Measurements from ENCODE around the gene NDUFV2.
"Not testable (repeated sequence)": the region's sequence is repeated elsewhere in the genome, so short reads cannot be mapped to it uniquely, and the experiment has no call there.

The NDUFV2 gene

GRCh38 chr18:9150121-9150520, 47.6 kb downstream of the NDUFV2 start:
- no peak for DNase-seq (ENCODE audit: low read depth in 4 of 4, low spot score in 1 of 4)

DNA sequence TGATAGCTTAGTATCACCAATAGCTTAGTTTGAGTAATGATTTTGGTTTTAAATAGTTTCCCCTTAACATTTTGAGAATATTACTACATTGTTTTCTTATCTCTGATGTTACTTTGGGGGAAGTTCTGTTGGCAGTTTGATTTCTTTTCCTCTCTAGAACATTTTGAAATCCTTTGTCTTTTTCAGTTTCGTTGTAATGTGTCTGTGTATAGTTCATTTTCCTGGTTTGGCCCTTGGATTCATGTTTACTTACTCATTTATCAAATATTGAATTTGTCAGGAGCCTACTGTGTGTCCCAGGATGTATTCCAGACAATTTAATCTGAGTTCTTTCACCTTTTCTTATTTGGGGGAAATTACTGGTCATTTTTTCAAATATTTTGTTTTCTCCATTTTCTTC, 50.8 kb downstream of the NDUFV2 start:
- DNase-seq (ENCODE audit: low read depth in 4 of 4, low spot score in 1 of 4), result no peak

DNA sequence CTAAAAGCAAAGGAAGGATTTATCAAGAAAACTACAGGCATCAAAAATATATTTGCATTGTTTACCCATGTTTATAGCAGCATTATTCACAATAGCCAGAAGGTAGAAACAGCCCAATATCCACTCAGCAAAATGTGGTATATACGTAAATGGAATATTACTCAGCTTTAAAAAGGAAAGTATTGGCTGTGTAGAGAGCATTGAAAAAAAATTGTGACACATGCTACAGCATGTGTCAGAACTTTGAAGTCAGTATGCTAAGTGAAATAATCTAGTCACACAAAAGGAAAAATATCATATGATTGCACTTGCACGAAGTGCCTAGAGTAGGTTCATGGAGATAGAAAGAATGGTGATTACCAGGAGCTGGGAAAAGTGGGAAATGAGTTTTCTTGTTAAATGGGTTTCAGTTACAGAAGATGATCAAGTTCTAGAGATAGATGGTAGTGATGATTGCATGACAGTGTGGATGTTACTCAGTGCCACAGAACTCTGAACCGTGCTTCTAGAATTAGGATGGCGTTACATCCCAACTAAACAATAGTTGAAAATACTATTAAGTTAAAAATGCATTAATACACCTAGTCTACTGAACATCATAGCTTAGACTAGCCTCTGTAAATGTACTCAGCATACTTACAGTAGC, 54.2 kb downstream of the NDUFV2 start:
- no peak for DNase-seq (ENCODE audit: low read depth in 4 of 4, low spot score in 1 of 4)

GRCh38 chr18:9157806-9158205, 55.3 kb downstream of the NDUFV2 start:
- no peak for DNase-seq (ENCODE audit: low read depth in 4 of 4, low spot score in 1 of 4)

DNA sequence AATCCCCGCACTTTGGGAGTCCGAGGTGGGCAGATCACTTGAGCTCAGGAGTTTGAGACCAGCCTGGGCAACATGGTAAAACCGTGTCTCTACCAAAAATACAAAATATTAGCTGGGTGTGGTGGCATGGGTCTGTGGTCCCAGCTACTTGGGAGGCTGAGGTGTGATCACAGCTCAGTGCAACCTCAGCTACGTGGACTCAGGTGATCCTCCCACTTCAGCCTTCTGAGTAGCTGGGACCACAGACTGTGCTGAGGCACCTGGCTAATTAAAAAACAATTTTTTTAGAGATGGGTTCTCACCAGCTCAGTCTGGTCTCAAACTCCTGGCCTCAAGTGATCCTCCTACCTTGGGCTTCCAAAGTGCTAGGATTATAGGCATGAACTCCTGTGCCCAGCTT, 57.5 kb downstream of the NDUFV2 start:
- DNase-seq (ENCODE audit: low read depth in 4 of 4, low spot score in 1 of 4), result no peak

DNA sequence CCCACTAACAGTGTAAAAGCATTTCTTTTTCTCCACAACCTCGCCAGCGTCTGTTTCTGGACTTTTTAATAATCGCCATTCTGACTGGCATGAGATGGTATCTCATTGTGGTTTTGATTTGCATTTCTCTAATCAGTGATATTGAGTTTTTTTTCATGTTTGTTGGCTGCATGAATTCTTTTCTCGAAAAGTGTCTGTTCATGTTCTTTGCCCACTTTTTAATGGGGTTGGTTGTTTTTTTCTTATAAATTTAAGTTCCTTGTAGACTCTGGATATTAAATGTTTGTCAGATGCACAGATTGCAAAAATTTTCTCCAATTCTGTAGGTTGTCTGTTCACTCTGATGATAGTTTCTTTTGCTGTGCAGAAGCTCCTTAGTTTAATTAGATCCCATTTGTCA, 60.2 kb downstream of the NDUFV2 start:
- not testable (repeated sequence) for DNase-seq (ENCODE audit: low read depth in 4 of 4, low spot score in 1 of 4)

GRCh38 chr18:9164149-9164548, 61.6 kb downstream of the NDUFV2 start:
- not testable (repeated sequence) for DNase-seq (ENCODE audit: low read depth in 4 of 4, low spot score in 1 of 4)

DNA sequence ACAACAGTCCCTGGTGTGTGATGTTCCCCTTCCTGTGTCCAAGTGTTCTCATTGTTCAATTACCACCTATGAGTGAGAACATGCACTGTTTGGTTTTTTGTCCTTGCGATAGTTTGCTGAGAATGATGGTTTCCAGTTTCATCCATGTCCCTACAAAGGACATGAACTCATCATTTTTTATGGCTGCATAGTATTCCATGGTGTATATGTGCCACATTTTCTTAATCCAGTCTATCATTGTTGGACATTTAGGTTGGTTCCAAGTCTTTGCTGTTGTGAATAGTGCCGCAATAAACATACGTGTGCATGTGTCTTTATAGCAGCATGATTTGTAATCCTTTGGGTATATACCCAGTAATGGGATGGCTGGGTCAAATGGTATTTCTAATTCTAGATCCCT, 63.4 kb downstream of the NDUFV2 start:
- not testable (repeated sequence) for DNase-seq (ENCODE audit: low read depth in 4 of 4, low spot score in 1 of 4)

DNA sequence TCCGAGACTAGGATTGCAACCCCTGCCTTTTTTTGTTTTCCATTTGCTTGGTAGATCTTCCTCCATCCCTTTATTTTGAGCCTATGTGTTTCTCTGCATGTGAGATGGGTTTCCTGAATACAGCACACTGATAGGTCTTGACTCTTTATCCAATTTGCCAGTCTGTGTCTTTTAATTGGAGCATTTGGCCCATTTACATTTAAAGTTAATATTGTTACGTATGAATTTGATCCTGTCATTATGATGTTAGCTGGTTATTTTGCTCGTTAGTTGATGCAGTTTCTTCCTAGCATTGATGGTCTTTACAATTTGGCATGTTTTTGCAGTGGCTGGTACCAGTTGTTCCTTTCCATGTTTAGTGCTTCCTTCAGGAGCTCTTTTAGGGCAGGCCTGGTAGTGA, 67.0 kb downstream of the NDUFV2 start:
- DNase-seq (ENCODE audit: low read depth in 4 of 4, low spot score in 1 of 4), result not testable (repeated sequence)

- DNase-seq (ENCODE audit: low read depth in 4 of 4, low spot score in 1 of 4), result not testable (repeated sequence)
Measured at GRCh38 chr18:9171919-9172318, 69.4 kb downstream of the NDUFV2 start.

DNA sequence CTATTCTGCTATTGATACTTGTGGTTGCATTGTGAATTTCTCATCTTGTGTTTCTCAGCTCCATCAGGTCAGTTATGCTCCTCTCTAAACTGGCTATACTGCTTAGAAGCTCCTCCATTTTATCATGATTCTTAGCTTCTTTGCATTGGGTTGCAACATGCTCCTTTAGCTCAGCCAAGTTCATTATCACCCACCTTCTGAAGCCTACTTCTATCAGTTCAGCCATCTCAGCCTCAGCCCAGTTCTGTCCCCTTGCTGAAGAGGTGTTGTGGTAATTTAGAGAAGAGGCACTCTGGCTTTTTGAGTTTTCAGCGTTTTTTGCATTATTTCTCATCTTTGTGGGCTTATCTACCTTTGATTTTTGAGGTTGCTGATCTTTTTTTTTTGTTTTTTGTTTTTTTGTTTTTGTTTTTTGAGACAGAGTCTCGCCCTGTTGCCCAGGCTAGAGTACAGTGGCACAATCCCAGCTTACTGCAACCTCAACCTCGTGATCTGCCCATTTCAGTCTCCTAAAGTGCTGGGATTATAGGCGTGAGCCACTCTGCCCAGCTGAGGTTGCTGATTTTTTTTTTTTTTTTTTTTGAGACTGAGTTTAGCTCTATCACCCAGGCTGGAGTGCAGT, 70.1 kb downstream of the NDUFV2 start:
- DNase-seq (ENCODE audit: low read depth in 4 of 4, low spot score in 1 of 4), result no peak

GRCh38 chr18:9173770-9174233, 71.3 kb downstream of the NDUFV2 start:
- DNase-seq (ENCODE audit: low read depth in 4 of 4, low spot score in 1 of 4), result no peak

DNA sequence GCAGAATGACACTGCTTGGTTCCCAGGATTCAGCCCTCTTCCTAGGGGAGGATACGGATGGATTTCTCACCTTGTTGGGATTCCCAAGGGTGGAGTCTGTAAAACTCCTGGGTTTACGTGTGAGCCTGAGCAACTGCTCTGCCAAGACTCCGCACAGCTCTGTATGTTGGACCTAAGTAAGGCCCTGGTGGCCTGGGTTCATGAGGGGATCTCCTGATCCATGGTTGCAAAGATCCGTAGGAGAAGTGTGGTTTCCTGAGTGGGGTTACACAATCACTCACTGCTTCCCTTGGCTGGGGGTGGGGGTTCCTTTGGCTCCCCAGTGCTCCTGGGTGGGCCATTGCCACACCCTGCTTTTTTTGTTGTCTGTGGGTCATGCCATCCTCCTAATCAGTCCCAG, 71.8 kb downstream of the NDUFV2 start:
- DNase-seq (ENCODE audit: low read depth in 4 of 4, low spot score in 1 of 4), result no peak

- no peak for DNase-seq (ENCODE audit: low read depth in 4 of 4, low spot score in 1 of 4)
Measured at GRCh38 chr18:9175115-9175514, 72.6 kb downstream of the NDUFV2 start.

- DNase-seq (ENCODE audit: low read depth in 4 of 4, low spot score in 1 of 4), result no peak
Measured at GRCh38 chr18:9177031-9177430, 74.5 kb downstream of the NDUFV2 start.

GRCh38 chr18:9177466-9177865, 75.0 kb downstream of the NDUFV2 start:
- no peak for DNase-seq (ENCODE audit: low read depth in 4 of 4, low spot score in 1 of 4)

DNA sequence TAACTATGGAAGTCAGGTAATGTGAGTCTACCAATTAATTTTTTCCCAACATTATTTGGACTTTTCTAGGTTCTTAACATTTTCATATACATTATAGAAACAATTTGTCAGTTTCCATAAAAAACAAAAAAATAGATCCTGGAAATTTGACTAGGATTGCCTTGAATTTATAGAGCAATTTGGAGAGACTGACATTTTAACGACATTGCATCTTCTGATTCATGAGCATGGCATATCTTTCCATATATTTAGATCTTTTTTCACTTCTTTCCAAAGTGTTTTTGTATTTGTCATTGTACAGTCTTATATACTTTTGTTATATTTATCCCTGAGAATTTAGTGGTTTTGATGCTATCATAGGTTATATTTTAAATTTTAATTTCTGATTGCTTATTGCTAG, 76.1 kb downstream of the NDUFV2 start:
- DNase-seq (ENCODE audit: low read depth in 4 of 4, low spot score in 1 of 4), result no peak

DNA sequence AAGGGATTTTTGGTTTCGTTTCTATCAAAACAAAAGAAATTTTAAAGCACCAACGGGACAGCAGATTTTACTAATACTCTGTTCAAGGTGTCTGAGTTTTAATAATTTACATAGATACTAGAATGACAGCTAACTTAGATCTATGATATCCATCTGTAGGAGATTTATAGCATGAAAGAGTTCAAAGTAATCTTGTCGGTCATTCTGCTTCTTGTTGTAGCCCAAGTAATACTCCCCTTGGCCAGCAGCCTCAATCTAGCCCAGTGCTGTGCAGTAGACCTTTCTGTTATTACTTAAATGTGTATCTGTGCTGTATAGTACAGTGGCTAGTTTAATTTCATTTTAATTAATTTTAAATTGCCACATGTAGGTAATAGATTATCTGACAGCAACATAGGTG, 78.8 kb downstream of the NDUFV2 start:
- no peak for DNase-seq (ENCODE audit: low read depth in 4 of 4, low spot score in 1 of 4)

DNA sequence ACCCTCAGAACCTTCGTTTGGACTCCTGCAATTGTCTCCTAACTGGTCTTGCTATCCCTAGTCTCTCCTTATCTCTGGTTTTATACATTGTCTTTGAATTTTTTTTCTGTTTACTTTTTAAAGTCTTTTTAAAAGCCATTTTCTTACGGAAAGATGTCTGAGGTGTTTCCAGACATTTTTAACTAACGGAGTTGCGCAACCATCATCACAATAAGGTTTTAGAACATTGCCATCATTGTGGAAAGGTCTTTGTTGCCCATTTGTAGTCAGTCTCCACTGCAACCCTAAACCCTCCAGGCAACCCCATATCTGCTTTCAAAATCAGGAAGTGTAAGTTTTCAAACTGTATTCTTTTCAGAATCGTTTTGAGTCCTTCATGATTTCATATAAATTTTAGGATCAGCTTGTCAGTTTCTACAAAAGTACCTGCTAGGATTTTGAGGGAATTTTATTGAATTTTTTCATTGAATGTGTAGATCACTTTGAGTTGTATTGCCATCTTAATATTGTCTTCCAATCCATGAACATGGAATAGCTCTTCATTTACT, 80.4 kb downstream of the NDUFV2 start:
- DNase-seq (ENCODE audit: low read depth in 4 of 4, low spot score in 1 of 4), result no peak

Measured in stimulated activated CD4-positive, alpha-beta T cell treated with anti-CD3 and anti-CD28 coated beads, Interleukin-1b, Interleukin-23, amount 100 ng/mL, for 24 hours (primary cell).